Measurements from ENCODE around the gene SAPCD2.
"Not testable (repeated sequence)": the region's sequence is repeated elsewhere in the genome, so short reads cannot be mapped to it uniquely, and the experiment has no call there.

The SAPCD2 gene

DNA sequence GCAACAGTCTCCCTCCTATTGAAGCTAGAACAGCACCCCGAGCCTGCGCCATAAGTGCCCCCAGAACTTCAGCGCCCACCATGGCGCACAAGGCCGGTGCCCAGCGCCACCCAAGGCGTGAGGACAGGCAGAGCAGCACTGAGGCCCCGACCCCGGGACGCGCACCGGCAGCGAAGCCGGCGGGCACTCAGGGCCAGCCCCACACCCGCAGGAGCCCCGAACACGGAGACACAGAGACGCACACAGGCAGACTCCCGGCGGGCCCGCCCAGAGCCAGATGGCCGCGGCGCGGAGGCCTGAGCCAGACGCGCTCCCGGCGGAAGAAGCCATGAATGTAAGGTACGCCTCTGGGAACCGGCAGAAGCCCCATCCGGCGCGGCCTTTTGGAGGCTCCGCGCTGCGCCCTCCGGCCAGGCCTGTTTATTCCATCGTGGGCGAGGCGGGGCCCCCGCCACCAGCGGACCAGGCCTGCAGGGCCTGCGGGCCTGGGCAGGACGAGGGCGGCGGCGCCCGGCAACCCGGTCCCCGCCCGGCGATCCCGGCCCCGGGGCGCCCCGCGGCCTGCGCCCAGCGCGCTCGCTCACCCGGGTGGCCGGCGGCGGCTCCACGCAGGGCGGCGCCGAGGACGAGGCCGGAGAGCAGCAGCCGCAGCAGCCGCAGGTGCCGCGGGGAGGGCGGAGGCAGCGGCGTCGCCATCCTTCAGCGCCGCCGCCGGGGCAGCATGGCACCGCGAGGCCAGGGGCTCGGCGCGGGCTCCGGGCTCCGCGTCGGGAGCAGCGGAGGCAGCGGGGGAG lies 24.9 kb downstream of the SAPCD2 start:
- no peak for DNase-seq

DNA sequence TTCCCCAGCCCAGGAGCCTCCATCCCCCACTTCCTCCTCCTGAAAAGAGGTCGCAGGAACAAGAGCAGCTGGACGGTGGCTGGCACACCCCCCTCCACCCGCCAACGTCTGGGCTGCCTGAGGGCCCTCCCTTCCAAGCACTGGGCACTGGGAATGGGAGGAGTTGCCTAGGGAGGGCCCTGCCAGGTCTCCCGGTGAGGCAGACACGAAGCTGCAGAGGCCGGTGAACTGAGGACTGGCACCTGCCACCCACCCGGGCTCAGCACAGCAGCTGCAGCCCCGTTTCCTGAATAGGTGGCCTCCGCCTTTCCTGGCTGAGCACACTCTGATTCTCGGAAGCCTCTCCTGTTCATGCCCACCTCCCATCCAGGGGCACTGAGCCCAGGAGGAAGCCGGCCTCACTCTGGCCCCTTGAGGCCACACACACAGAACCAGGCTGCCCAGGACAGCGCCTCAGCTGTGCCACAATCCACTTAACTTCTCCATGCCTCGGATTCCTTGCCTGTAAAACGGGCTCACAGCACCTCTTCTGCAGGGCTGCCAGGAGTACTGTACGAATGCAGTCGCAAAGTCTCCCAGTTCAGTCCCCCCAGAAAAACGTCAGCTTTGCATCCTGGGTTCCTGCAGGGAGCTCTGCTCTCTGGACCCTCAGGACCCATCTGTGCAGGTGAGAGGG lies 25.7 kb downstream of the SAPCD2 start:
- no peak for DNase-seq

DNA sequence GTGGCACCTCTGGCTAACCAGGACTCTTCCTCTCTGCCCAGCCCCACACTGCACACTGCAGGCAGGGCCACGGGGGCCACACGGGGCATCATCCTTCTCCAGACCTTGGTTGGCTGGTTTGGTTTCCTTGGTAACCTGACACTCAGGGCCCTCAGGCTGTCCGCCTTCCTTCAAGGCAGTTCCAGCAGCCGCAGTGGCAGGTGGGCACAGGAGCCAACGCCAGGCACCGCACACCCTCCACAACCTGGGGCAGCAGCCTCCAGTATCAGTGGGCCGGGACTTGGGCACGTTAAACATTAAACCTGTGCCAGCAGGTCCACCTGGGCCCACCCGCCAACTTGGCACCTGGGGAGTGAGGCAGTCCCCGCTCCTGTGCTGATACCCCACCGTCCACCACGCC lies 26.3 kb downstream of the SAPCD2 start:
- DNase-seq, result no peak

DNA sequence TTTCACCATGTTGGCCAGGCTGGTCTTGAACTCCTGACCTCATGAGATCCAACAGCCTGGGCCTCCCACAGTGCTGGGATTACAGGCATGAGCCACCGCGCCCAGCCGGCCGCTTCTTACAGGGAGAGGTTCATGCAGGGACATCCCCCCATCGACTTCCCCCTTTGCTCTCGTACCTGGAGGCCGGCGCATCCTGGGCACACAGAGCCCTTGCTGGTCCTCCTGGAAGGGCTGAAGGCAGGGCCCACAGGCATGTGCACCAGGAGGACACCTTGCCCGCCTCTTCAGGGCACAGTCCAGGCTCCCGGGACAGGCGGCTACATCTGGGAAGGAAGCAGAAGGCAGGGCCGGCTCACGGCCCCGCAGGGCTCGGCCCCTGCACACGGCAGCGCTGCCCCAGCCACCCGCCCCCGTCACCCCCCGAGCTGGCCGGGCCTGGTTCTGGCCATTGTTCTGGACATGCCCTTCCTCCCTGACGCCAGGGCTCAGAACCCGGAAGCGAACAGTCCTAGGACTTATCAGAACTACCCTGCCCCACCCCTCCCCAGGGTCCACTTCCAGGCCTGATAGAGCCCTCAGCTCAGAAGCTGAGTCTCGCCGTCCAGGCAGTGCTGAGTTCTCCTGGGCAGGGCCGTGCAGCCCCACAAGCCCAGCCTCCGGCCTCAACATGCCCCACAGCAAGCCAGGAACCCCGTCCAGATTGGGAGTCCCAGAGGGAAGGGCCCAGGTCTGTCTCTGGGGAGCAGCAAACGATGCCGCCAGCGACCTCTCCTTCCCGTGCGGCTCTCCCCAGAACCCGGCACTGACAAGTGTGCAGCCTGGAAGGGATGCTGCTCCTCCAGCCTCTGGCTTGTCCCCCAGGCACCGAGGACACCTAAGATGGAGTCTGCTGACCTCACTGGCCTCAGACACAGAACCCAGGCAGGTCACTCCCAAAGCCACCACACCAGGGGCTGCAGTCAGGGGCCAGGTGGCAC lies 27.3 kb downstream of the SAPCD2 start:
- no peak for DNase-seq

DNA sequence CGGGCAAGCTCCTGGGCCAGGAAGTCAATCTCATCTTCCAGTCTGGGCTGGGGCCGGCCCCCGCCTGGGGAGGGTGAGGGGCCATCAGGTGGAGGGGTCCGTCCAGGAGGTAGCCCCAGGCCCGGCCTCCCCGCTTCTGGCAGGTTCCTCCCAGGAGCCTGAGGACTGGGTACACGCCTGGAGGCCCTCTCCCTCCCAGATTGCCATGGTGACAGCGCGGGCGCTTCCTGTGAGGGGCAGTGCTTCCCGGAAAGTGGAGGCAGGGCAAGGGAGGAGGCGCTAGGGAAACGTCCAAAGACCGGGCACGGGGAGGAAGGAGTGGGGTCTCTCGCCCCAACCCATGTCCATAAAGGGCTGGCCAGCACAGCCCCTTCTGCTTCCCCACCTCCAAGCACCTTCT lies 29.2 kb downstream of the SAPCD2 start:
- no peak for DNase-seq

DNA sequence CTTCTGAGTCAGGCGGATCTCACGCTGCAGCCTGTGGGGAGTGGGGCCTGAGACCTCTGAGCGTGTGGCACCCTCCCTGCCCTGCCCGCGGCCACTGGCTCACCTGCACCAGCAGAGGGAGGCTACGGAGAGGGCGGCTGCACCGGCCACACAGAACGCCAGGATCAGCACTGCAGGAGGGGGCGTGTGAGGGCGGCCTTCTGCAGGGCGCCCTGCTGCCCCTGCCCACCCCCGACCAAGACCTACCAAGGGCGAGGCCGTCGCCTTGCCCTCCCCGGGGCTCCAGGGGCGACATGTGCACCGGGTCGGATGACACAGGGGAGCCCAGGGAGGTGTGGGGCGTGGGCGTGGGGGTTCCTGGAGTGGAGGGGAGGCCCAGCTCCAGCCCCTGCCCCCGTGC lies 29.8 kb downstream of the SAPCD2 start:
- DNase-seq, result no peak

DNA sequence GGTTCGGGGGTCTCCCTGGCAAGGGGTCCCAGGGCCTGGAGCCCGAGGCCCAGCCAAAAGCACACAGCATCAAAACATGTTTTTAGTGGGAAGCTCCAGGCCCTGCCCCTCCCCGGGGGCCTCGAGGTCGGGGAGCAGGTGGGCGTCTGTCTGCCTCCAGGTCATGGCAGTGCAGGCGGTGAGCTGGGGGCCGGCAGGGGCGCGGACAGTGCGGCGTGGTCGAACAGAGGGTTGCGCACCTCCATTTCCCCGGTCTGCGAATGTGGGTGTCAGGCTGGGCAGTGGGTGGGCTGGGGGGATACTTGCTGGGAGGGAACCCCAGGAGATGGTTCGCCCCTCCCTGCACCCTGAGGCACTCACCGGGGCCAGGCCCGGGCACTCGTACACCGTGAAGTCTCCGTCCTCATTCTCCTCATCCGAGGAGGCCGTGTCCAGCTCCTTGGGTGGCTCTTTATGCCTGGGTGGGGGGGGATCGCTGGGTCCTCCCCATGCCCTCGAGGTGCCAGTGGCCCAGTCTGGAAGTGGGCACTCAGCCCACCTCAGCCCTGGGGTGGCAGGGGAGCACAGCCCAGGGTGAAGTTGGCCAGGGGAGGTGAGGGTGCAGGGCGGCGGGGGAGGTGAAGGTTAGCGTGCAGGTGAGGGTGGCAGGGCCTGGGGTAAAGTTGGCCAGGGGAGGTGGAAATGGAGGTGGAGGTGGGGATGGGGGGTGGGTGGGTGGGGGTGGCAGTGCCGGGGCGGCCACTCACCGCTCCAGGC lies 30.6 kb downstream of the SAPCD2 start:
- no peak for DNase-seq

DNA sequence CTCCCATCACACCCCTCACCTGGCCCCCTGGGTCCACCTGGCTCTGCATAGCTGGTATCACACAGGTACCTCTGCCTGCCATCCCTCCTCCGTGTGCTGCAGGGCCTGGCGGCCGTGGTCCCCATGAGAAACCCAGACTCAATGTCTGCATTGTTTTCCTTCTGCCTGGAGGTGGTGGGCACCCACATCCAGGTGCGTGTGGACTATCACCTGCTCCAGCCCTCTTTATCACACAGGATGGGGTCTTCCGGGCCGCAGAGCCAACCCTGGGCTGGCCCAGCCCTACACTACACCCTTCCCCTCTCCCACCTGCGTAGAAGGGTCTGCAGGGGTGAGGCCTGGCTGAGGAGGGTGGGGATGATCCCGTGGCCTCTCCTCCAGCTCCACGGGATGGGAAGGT lies 31.4 kb downstream of the SAPCD2 start:
- DNase-seq, result no peak

DNA sequence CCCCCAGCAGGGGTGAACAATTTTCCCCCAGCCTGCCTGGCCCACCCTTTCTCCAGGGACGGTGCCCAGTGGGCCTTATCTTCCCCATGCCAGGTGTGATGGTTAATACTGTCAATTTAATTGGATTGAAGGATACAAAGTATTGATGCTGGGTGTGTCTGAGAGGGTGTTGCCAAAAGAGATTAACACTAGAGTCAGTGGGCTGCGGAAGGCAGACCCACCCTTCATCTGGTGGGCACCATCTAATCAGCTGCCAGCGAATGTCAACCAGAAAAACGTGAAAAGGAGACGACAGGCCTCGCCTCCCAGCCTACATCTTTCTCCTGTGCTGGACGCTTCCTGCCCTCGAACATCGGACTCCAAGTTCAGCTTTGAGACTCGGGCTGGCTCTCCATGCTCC lies 32.9 kb downstream of the SAPCD2 start:
- no peak for DNase-seq

DNA sequence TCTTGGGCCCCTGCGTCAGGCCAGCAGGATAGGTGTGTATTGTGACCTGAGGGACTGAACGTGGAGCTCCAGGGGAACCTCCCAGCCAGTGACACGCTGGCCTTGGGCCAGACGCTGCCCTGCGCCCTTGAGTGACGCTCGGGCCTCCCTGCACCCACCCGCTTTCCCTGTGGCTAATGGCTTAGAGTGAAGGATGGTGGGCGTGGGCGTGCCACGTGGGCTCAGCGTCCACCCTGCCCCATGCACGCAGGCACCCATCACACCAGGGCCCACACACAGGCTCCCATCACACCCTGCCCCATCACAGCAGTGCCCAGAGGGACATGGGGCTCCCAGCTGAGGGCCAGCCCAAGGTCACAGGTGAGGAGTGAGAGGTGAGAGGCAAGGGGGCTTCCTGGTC lies 33.3 kb downstream of the SAPCD2 start:
- no peak for DNase-seq

DNA sequence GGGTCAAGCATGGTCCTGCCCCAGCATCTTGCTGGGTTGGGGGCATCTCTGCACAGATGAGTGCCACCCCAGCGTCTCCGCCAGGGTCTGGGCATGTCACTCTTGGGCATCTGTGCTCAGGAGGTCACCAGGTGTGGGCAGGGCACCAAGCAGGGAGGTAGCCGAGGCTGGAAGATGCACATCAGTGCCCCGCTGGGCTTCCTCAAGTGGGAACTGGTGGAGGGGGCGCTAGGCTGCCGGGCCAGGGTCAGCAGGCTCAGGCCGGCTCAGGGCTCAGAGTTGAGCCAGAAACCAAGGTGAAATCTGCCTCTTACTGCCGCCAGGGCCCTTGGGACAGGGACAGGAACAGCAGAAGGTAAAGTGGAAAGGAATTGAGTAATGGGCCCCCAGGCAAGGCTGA lies 34.4 kb downstream of the SAPCD2 start:
- DNase-seq, result no peak

DNA sequence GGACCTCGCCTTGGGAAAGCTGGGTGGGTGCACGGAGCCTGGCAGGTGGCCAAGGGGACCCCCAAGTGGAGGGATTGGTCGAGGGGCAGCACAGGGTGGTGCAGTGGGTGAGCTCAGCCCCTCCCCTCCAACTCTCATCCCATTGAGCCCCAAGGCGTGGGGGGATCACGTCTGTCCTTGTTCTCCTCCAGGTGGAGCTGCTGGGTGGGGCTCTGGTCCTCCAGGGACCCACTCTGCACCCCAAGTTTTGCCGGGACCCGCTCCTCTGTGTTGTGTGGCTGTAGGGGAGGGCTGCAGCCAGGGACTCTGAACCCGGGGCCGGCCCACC lies 34.9 kb downstream of the SAPCD2 start:
- DNase-seq, result no peak

DNA sequence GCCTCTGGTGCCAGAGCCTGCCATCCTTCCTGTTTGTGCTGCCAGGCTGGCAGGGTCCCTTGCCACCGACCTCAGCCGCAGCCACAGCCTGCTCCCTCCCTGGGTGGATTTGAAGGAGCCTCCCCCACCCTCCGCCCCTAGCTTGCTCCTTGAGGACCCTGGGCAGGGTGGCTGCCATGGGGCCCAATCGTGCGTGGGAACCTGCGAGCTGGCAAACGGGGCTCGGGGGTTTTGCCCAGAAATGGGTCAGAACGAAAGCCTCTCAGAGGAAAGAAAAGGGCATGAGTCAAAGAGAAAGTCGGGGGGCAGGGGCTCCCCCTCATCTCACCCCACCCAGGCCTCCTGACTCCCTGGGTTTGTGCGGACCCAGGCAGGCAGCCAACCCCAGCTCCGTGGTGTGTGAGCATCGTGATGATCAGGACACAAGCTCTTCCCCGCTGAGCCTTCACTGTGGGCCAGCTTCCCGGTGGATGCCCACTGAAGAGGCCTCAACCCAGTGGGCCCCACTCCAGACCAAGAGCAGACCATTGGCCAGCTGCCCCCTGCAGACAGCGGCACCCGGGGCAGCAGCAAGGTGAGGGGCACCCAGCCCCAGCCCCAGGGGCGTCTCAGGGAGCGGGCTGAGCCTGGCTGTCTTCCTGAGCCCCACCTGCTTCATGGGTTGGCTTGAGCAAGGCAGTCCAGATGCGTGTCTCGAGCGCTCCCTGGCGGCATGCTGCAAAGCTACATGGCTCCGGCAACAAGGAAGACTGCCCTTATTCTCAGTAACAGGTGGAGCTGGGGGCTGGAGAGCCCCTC lies 35.4 kb downstream of the SAPCD2 start:
- peak; percentile 94 for DNase-seq

DNA sequence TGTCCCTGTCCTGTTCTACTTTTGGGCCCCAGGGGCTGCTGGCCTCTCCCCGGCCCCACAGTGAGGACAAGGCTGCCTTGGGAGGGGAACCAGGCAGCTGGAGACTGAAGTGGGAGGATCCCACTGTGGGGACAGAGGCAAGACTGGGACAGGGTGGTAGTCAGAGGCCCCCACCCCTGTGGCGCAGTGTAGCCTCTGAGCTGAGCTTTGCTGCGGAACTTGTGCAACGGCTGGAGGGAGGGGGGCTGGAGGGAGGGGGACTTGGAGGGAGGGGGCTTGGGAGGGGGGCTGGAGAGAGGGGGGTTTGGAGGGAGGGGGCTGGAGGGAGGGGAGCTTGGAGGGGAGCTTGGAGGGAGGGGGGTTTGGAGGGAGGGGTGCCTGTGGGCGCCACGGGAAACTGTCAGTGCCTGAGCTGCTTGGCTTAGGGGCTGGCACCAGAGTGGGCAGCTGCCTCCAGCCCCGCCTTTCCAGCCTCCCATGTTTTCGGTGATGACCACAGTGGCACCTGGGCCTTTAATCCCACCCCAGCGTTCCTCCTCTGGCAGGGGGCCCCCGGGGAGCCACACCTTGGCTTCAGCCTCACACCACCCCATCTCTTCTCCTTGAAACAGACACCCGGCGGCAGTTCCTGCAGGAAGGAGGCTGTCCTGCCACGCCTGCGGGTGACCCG lies 36.2 kb downstream of the SAPCD2 start:
- peak; percentile 57 for DNase-seq

DNA sequence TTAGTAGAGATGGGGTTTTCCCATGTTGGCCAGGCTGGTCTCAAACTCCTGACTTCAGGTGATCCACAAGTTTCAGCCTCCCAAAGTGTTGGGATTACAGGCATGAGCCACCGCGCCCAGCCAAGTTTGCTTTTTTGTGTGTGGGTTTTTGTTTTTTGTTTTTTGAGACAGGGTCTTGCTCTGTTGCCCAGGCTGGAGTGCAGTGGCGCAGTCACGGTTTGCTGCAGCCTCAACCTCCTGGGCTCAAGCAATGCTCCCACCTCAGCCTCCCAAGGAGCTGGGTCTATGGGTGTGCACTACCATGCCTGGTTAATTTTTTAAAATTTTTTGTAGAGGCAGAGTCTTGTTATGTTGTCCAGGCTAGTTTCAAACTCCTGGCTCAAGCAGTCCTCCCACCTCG lies 36.9 kb downstream of the SAPCD2 start:
- DNase-seq, result not testable (repeated sequence)

DNA sequence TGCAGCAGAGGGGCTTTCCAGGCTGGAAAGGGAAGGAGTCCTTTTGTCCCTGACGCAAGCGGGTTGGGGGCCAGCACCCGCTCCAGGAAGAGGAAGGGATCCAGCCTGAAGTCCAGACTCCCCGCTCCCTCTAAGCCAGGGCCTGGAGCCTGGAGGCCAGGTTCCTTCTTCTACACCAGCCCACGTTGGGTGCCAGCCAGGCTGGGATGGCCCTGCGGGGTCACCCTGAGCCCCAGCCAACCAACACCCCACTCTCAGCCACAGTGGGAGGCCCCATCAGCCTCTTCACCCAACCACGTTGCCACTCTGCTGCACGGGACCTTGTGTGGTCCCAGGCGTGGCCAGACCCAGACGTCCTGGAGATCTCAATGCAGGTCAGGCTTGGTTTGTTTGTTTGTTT lies 37.5 kb downstream of the SAPCD2 start:
- DNase-seq, result peak; percentile 76

DNA sequence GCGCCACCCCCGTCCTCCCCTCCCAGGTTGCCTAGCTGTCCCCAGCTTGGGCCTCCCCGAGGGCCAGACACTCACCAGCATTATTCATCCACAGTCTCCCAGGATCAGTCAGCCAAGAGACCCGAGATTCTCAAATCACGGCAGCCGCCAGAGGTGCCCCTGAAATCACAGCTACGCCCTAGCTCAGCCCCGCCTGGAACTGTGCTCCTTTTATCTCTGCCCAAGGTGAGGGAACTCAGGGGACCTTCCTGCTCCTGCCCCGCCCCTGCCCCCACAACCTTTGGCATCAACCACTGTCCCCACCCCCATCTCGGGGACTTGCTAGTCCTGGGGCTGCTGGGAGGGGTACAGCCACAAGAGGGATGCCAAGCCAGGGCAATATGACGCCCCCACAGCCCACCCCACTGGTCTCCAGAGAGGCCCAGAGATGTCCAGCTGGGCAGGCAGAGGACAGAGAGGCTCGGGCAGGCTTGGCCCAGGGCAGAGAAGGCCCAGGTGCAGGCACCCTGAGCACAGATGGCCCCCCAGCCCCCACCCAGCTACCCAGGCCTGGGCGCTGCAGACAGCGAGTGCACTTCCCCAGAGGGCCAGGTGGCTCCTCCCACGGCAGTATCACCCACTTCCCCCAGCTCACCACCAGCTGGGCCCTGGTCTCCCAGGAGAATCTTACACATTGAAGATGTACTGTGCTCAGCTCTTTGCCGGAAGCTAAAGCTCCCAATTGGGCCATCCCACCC lies 38.3 kb downstream of the SAPCD2 start, which contains the start of gene FUT7:
Gene FUT7, minus strand, starts transcription at position 185 of the 737 bp plus-strand sequence. Its CDS starts 97 bp downstream, at position 88.
- DNase-seq, result peak; percentile 58

DNA sequence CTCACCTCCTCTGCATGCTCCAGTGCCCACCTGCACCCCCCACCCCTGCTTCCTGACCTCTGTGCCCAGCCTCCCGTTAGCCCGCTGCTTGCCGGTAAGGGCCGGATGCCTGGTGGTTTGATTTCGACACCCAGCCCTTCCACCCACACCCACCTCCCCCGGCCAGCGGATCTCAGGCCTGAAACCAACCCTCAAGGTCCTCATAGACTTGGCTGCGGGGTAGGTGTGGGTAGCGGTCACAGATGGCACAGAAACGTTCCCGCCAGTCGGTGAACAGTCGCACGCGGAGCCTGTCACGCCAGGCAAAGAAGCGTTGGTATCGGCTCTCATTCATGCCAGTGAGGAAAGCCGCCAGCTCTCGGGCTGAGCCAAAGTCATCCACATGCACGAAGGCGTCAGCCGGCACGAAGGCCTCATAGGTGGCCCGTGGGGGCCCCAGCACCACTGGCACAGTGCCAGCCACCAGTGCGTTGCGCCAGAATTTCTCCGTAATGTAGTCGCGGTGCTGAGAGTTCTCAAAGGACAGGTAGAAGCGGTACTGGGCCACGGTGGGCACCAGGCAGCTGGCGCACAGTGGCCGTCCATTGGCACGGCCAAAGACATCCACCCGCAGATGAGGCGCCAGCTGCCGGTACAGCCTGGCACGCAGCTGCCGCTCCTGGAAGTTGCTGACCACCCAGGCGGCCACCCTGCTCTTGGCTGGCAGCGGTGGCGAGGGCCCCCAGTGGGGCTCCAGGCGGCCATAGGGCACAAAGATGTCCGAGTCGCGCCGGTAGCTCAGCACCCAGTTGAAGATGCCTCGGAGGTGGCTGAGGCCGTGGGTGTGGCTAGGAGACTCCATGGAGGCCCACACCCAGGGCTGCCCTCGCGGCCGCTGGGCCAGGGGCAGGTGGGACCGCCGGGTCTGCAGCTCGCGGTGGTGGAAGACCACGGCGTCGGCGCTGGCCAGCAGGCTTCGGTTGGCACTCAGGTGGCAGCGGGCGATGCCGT lies 39.5 kb downstream of the SAPCD2 start:
- DNase-seq, result peak; percentile 85

DNA sequence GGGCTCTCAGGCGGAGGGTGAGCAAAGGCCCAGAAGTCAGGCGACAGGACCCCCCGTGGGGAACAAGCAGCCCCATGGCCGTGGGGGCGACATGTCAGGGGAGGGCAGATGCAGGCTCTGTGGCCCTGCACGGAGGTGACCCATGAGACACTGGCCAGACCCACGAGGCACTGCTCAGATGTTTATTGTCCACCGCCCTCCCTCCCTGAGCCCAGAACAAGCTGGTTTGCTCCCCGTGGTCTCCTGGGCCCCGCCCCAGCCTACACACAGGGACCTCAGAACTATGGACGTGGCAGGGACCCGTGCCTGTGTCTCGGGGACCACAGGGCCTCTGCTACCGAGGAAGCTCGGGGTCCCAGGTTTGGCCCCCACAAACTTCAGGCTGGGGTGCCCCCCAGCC lies 40.4 kb downstream of the SAPCD2 start:
- peak; percentile 49 for DNase-seq
